IMR-90 (cell line): ENCODE data around the gene TRABD.

Experiments
- CTCF ChIP-seq: conservative IDR thresholded peaks from 2 replicates; pipeline ENCODE4 v1.5.1; 2012; ENCODE audit warnings: mild to moderate bottlenecking, low read depth, low read length, improper control_type of control experiment
- ELK1 ChIP-seq: fragments of 150-350 bp; IDR thresholded peaks from 2 replicates; pipeline ENCODE4 v1.6.1; 2016; ENCODE audit warnings: low read depth, mild to moderate bottlenecking, low read length, moderate library complexity, borderline replicate concordance
- POLR2A ChIP-seq: IDR thresholded peaks from 2 replicates; pipeline ENCODE4 v1.6.1; 2012; ENCODE audit warnings: mild to moderate bottlenecking, low read depth, low read length
- RAD21 ChIP-seq: IDR thresholded peaks from 2 replicates; pipeline ENCODE4 v1.6.1; 2012; ENCODE audit warnings: low read length, improper control_type of control experiment
- TF ChIP-seq, protein P1 (sequence below): fragments of 150-350 bp; IDR thresholded peaks from 2 replicates; pipeline ENCODE4 v1.6.1; 2017; ENCODE audit warnings: mild to moderate bottlenecking, antibody characterized with exemption, low read length, low read depth

GRCh38 chr22:50199829-50200460 lies 14.2 kb downstream of the TRABD start:
- TF ChIP-seq CTCF: no peak
- TF ChIP-seq POLR2A: no peak
- TF ChIP-seq ELK1: no peak
- TF ChIP-seq, protein P1, sequence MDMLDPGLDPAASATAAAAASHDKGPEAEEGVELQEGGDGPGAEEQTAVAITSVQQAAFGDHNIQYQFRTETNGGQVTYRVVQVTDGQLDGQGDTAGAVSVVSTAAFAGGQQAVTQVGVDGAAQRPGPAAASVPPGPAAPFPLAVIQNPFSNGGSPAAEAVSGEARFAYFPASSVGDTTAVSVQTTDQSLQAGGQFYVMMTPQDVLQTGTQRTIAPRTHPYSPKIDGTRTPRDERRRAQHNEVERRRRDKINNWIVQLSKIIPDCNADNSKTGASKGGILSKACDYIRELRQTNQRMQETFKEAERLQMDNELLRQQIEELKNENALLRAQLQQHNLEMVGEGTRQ: no peak
- no peak for TF ChIP-seq RAD21
